22Rv1 (cell line): ENCODE measurements around the gene MCOLN2.

Experiments used
- CTCF ChIP-seq: fragments of 450-650 bp; IDR thresholded peaks from 2 replicates; pipeline ENCODE4 v1.5.1; 2017; ENCODE audit warnings: mild to moderate bottlenecking
- ZFX ChIP-seq: fragments of 450-650 bp; IDR thresholded peaks from 2 replicates; pipeline ENCODE4 v1.6.1; 2017; ENCODE audit warnings: antibody characterized with exemption, borderline replicate concordance

- TF ChIP-seq CTCF (no peak), ZFX (no peak)
Measured at GRCh38 chr1:84991097-84991920, 5.6 kb downstream of the MCOLN2 start.
